ENCODE measurements around the gene AURKAIP1.
A peak's percentile ranks its signal among the peaks of the same experiment; 100 is the strongest.

The AURKAIP1 gene

GRCh38 chr1:1326075-1326605, 48.9 kb downstream of the AURKAIP1 start (continued):
- TF ChIP-seq, protein P1, sequence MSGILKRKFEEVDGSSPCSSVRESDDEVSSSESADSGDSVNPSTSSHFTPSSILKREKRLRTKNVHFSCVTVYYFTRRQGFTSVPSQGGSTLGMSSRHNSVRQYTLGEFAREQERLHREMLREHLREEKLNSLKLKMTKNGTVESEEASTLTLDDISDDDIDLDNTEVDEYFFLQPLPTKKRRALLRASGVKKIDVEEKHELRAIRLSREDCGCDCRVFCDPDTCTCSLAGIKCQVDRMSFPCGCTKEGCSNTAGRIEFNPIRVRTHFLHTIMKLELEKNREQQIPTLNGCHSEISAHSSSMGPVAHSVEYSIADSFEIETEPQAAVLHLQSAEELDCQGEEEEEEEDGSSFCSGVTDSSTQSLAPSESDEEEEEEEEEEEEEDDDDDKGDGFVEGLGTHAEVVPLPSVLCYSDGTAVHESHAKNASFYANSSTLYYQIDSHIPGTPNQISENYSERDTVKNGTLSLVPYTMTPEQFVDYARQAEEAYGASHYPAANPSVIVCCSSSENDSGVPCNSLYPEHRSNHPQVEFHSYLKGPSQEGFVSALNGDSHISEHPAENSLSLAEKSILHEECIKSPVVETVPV (CRISPR knock-in tag; IDR thresholded peaks at IDR 0.05) = no peak
- TF ChIP-seq ISL1 (CRISPR knock-in tag; IDR thresholded peaks at IDR 0.05) = no peak
- TF ChIP-seq ZNF8 (CRISPR knock-in tag; IDR thresholded peaks at IDR 0.05) = no peak
- no peak for TF ChIP-seq GLIS3 (CRISPR knock-in tag; IDR thresholded peaks at IDR 0.05)
- no peak for TF ChIP-seq TOX (CRISPR knock-in tag; IDR thresholded peaks at IDR 0.05; ENCODE audit: borderline replicate concordance)
- no peak for TF ChIP-seq ZNF565 (CRISPR knock-in tag; conservative IDR thresholded peaks at IDR 0.05; ENCODE audit: low read depth)
- TF ChIP-seq, protein P2, sequence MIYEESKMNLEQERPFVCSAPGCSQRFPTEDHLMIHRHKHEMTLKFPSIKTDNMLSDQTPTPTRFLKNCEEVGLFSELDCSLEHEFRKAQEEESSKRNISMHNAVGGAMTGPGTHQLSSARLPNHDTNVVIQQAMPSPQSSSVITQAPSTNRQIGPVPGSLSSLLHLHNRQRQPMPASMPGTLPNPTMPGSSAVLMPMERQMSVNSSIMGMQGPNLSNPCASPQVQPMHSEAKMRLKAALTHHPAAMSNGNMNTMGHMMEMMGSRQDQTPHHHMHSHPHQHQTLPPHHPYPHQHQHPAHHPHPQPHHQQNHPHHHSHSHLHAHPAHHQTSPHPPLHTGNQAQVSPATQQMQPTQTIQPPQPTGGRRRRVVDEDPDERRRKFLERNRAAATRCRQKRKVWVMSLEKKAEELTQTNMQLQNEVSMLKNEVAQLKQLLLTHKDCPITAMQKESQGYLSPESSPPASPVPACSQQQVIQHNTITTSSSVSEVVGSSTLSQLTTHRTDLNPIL (CRISPR knock-in tag; IDR thresholded peaks at IDR 0.05; ENCODE audit: low read depth) = no peak
- TF ChIP-seq ESRRG (CRISPR knock-in tag; IDR thresholded peaks at IDR 0.05) = no peak

- TF ChIP-seq TOX (CRISPR knock-in tag; IDR thresholded peaks at IDR 0.05; ENCODE audit: borderline replicate concordance) = no peak
- TF ChIP-seq PPARA (CRISPR knock-in tag; IDR thresholded peaks at IDR 0.05; ENCODE audit: borderline replicate concordance) = no peak
- TF ChIP-seq BACH2 (CRISPR knock-in tag; IDR thresholded peaks at IDR 0.05; ENCODE audit: borderline replicate concordance) = no peak
- TF ChIP-seq ARNTL (CRISPR knock-in tag; IDR thresholded peaks at IDR 0.05; ENCODE audit: borderline replicate concordance, low read depth) = no peak
- no peak for TF ChIP-seq ISL1 (CRISPR knock-in tag; IDR thresholded peaks at IDR 0.05)
- no peak for TF ChIP-seq ZFP30 (CRISPR knock-in tag; IDR thresholded peaks at IDR 0.05)
- TF ChIP-seq, protein P2 (CRISPR knock-in tag; IDR thresholded peaks at IDR 0.05; ENCODE audit: low read depth) = no peak
- TF ChIP-seq RARB (CRISPR knock-in tag; IDR thresholded peaks at IDR 0.05) = no peak
- no peak for TF ChIP-seq OSR1 (CRISPR knock-in tag; IDR thresholded peaks at IDR 0.05)
- no peak for ATAC-seq
These were observed 49.5 kb downstream of the AURKAIP1 start for GRCh38 chr1:1325288-1326074.

DNA sequence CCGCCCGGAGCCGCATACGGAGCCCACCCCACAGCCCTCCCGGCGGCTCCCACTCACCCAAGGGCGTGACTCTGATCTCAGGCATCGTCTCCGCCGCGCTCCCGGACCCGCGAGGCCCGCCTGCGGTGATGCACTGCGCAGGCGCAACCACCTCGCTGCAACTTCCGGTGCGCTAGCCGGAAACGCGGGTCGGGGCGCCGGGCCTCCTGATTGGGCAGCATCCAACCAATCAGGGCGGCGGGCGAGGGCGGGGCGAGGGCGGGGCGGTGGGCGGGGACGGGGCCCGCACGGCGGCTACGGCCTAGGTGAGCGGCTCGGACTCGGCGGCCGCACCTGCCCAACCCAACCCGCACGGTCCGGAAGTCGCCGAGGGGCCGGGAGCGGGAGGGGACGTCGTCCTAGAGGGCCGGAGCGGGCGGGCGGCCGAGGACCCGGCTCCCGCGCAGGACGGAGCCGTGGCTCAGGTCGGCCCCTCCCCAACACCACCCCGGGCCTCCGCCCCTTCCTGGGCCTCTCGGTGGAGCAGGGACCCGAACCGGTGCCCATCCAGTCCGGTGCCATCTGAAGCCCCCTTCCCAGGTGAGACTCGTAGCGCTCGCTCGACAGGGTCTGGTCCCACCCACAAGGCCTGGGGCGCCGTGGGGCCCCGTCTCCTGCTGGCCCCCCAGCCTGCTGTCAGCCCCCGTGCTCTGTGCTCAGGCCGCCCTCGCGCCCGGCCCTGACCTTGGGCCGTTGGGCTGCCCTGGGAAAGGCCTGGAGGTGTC, 50.3 kb downstream of the AURKAIP1 start, which contains the start of the genes CPTP and INTS11:
TSS of gene CPTP (plus strand) at position 279 of the 764 bp plus-strand sequence. CDS start 2,109 bp downstream, outside the sequence.
TSS of gene INTS11 (minus strand) at position 137 of the 764 bp plus-strand sequence. CDS start at position 85, 52 bp downstream.
- ATAC-seq = peak; percentile 78
- TF ChIP-seq, protein P3, sequence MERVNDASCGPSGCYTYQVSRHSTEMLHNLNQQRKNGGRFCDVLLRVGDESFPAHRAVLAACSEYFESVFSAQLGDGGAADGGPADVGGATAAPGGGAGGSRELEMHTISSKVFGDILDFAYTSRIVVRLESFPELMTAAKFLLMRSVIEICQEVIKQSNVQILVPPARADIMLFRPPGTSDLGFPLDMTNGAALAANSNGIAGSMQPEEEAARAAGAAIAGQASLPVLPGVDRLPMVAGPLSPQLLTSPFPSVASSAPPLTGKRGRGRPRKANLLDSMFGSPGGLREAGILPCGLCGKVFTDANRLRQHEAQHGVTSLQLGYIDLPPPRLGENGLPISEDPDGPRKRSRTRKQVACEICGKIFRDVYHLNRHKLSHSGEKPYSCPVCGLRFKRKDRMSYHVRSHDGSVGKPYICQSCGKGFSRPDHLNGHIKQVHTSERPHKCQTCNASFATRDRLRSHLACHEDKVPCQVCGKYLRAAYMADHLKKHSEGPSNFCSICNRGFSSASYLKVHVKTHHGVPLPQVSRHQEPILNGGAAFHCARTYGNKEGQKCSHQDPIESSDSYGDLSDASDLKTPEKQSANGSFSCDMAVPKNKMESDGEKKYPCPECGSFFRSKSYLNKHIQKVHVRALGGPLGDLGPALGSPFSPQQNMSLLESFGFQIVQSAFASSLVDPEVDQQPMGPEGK (CRISPR knock-in tag; IDR thresholded peaks at IDR 0.05; ENCODE audit: borderline replicate concordance) = no peak
- TF ChIP-seq GLIS3 (CRISPR knock-in tag; IDR thresholded peaks at IDR 0.05) = no peak
- TF ChIP-seq, protein P4, sequence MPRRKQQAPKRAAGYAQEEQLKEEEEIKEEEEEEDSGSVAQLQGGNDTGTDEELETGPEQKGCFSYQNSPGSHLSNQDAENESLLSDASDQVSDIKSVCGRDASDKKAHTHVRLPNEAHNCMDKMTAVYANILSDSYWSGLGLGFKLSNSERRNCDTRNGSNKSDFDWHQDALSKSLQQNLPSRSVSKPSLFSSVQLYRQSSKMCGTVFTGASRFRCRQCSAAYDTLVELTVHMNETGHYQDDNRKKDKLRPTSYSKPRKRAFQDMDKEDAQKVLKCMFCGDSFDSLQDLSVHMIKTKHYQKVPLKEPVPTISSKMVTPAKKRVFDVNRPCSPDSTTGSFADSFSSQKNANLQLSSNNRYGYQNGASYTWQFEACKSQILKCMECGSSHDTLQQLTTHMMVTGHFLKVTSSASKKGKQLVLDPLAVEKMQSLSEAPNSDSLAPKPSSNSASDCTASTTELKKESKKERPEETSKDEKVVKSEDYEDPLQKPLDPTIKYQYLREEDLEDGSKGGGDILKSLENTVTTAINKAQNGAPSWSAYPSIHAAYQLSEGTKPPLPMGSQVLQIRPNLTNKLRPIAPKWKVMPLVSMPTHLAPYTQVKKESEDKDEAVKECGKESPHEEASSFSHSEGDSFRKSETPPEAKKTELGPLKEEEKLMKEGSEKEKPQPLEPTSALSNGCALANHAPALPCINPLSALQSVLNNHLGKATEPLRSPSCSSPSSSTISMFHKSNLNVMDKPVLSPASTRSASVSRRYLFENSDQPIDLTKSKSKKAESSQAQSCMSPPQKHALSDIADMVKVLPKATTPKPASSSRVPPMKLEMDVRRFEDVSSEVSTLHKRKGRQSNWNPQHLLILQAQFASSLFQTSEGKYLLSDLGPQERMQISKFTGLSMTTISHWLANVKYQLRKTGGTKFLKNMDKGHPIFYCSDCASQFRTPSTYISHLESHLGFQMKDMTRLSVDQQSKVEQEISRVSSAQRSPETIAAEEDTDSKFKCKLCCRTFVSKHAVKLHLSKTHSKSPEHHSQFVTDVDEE (CRISPR knock-in tag; IDR thresholded peaks at IDR 0.05) = no peak
- TF ChIP-seq ZNF8 (CRISPR knock-in tag; IDR thresholded peaks at IDR 0.05) = no peak
- no peak for TF ChIP-seq PPARA (CRISPR knock-in tag; IDR thresholded peaks at IDR 0.05; ENCODE audit: borderline replicate concordance)
- TF ChIP-seq ARNTL (CRISPR knock-in tag; IDR thresholded peaks at IDR 0.05; ENCODE audit: borderline replicate concordance, low read depth) = no peak
- TF ChIP-seq OSR1 (CRISPR knock-in tag; IDR thresholded peaks at IDR 0.05) = no peak
- TF ChIP-seq BACH2 (CRISPR knock-in tag; IDR thresholded peaks at IDR 0.05; ENCODE audit: borderline replicate concordance) = no peak
- TF ChIP-seq, protein P5, sequence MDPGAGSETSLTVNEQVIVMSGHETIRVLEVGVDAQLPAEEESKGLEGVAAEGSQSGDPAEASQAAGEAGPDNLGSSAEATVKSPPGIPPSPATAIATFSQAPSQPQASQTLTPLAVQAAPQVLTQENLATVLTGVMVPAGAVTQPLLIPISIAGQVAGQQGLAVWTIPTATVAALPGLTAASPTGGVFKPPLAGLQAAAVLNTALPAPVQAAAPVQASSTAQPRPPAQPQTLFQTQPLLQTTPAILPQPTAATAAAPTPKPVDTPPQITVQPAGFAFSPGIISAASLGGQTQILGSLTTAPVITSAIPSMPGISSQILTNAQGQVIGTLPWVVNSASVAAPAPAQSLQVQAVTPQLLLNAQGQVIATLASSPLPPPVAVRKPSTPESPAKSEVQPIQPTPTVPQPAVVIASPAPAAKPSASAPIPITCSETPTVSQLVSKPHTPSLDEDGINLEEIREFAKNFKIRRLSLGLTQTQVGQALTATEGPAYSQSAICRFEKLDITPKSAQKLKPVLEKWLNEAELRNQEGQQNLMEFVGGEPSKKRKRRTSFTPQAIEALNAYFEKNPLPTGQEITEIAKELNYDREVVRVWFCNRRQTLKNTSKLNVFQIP (CRISPR knock-in tag; IDR thresholded peaks at IDR 0.05; ENCODE audit: borderline replicate concordance, low read depth) = no peak
- no peak for TF ChIP-seq TOX (CRISPR knock-in tag; IDR thresholded peaks at IDR 0.05; ENCODE audit: borderline replicate concordance)
- no peak for TF ChIP-seq ZNF565 (CRISPR knock-in tag; conservative IDR thresholded peaks at IDR 0.05; ENCODE audit: low read depth)
- no peak for TF ChIP-seq ISL1 (CRISPR knock-in tag; IDR thresholded peaks at IDR 0.05)
- TF ChIP-seq CSDC2 (CRISPR knock-in tag; IDR thresholded peaks at IDR 0.05) = no peak

Data from SK-N-SH treated with all-trans-retinoic acid at 6 μM for 48 hours (cell line).